HCT116 (cell line): ENCODE measurements around the gene PSMB7. TPM values are rescaled to one million over a fixed set of nuclear protein-coding genes. Genes with fewer than 3 reads are reported as not detected.

Experiments used
- ATAC-seq: fragments of 200-7000 bp; cut with Tn5 transposase; 2 replicates; pipeline ENCODE4 v1.9.1; 2020; ENCODE audit warnings: mild to moderate bottlenecking, moderate library complexity
- BruUV-seq: library from RNA; stranded (reverse); fragments of 400-500 nt; replicated peaks from 2 replicates; lab custom pipeline; 2021; lab: Mats Ljungman, UMichigan
- CTCF ChIA-PET: fragments of 300-600 bp; sonication (Branson Sonifier 250); formaldehyde crosslinking; loops from one replicate; lab custom pipeline; 2021; ENCODE audit warnings: antibody characterized with exemption; lab: Charles Lee
- POLR2A ChIA-PET: fragments of 300-600, 350-600 bp; sonication (Branson Sonifier 250); formaldehyde crosslinking; loops from one replicate; lab custom pipeline; 2021; ENCODE audit warnings: antibody characterized with exemption; lab: Charles Lee
- RAD21 ChIA-PET, 2 experiments: fragments of 300-600 bp; sonication (Branson Sonifier 250); formaldehyde crosslinking; loops; one replicate each; lab custom pipeline; 2023; ENCODE audit warnings: low total read pairs in 2 of 2; ENCODE audit not compliant: uncharacterized antibody in 2 of 2, unreplicated experiment in 2 of 2, low non-redundant PET in 1 of 2; lab: Charles Lee
- DNase-seq: peaks from one replicate; pipeline ENCODE4 v3.0.0-alpha.2; 2010; ENCODE audit warnings: low read depth, low spot score
- H2AFZ ChIP-seq: fragments of 200-600 bp; shearing (Covaris generic), sonication (generic); 2 replicates; pipeline ENCODE4 v1.6.1; 2017; ENCODE audit warnings: low read depth, mixed run types, mixed read lengths, antibody characterized with exemption, low read length; ENCODE audit not compliant: poor library complexity, severe bottlenecking
- H3K27ac ChIP-seq: 2 replicates; pipeline ENCODE4 v1.5.1; 2012; ENCODE audit warnings: low read depth, low read length
- H3K27me3 ChIP-seq: fragments of 200-600 bp; sonication (generic); 2 replicates; pipeline ENCODE4 v1.6.1; 2016; ENCODE audit warnings: mixed run types, low read length, mixed read lengths; ENCODE audit not compliant: insufficient read depth
- H3K36me3 ChIP-seq, 2 experiments: fragments of 200-500 bp in 1 of 2; fragments of 200-600 bp in 1 of 2; sonication (Bioruptor generic) in 1 of 2; sonication (generic) in 1 of 2; 2 replicates each; pipeline versions ENCODE4 v1.5.1 to v1.6.1; 2014 to 2016; ENCODE audit warnings: low read length in 2 of 2, inconsistent platforms in 1 of 2, mixed read lengths in 1 of 2, mixed run types in 1 of 2; ENCODE audit not compliant: insufficient read depth in 2 of 2, control insufficient read depth in 1 of 2
- H3K4me1 ChIP-seq, 2 experiments: fragments of 200-600 bp in 1 of 2; sonication (generic) in 1 of 2; 2 replicates each; pipeline versions ENCODE4 v1.5.1 to v1.6.1; 2012 to 2017; ENCODE audit warnings: low read length in 2 of 2, inconsistent platforms in 1 of 2, mild to moderate bottlenecking in 1 of 2, mixed read lengths in 1 of 2, mixed run types in 1 of 2, moderate library complexity in 1 of 2; ENCODE audit not compliant: insufficient read depth in 2 of 2, control insufficient read depth in 1 of 2
- H3K4me2 ChIP-seq: fragments of 200-600 bp; sonication (generic); 2 replicates; pipeline ENCODE4 v1.6.1; 2017; ENCODE audit warnings: mixed run types, low read length, mixed read lengths
- H3K4me3 ChIP-seq, 2 experiments: fragments of 200-600 bp in 1 of 2; sonication (generic) in 1 of 2; replicated peaks in 1 of 2; 2 replicates each; pipeline ENCODE4 v1.5.1; 2011 to 2016; ENCODE audit warnings: low read length in 2 of 2, control low read depth in 1 of 2, low read depth in 1 of 2, mild to moderate bottlenecking in 1 of 2, mixed read lengths in 1 of 2, mixed run types in 1 of 2
- H3K79me2 ChIP-seq: fragments of 200-600 bp; sonication (generic); 2 replicates; pipeline ENCODE4 v1.6.1; 2017; ENCODE audit warnings: mild to moderate bottlenecking, mixed run types, low read length, moderate library complexity, mixed read lengths; ENCODE audit not compliant: insufficient read depth
- H3K9ac ChIP-seq: fragments of 200-600 bp; sonication (generic); 2 replicates; pipeline ENCODE4 v1.6.1; 2016; ENCODE audit warnings: low read length, mixed read lengths
- H3K9me2 ChIP-seq: fragments of 200-600 bp; sonication (generic), shearing (Covaris generic); 2 replicates; pipeline ENCODE4 v1.6.1; 2017; ENCODE audit warnings: mixed run types, mild to moderate bottlenecking, moderate library complexity; ENCODE audit not compliant: insufficient read depth
- H3K9me3 ChIP-seq, 2 experiments: fragments of 200-500 bp in 1 of 2; fragments of 200-600 bp in 1 of 2; sonication (Bioruptor generic) in 1 of 2; sonication (generic) in 1 of 2; 2 replicates each; pipeline ENCODE4 v1.6.1; 2014 to 2017; ENCODE audit warnings: low read length in 2 of 2, mixed read lengths in 2 of 2, inconsistent platforms in 1 of 2, low read depth in 1 of 2, mild to moderate bottlenecking in 1 of 2, mixed run types in 1 of 2, moderate library complexity in 1 of 2; ENCODE audit not compliant: control insufficient read depth in 1 of 2, insufficient read depth in 1 of 2
- H4K20me1 ChIP-seq: fragments of 200-600 bp; sonication (generic), shearing (Covaris generic); 2 replicates; pipeline ENCODE4 v1.6.1; 2017; ENCODE audit warnings: mixed run types, mild to moderate bottlenecking, moderate library complexity; ENCODE audit not compliant: insufficient read depth
- CBX3 ChIP-seq: IDR thresholded peaks from 2 replicates; pipeline ENCODE4 v1.6.1; 2012; ENCODE audit warnings: low read depth
- EZH2phosphoT487 ChIP-seq: fragments of 200-600 bp; IDR thresholded peaks from 2 replicates; pipeline ENCODE4 v1.6.1; 2018; ENCODE audit warnings: antibody characterized with exemption, borderline replicate concordance
- FOSL1 ChIP-seq: IDR thresholded peaks from 2 replicates; pipeline ENCODE4 v1.6.1; 2012; ENCODE audit warnings: low read depth
- POLR2A ChIP-seq: IDR thresholded peaks from 2 replicates; pipeline ENCODE4 v1.7.0; 2011; ENCODE audit warnings: borderline replicate concordance; ENCODE audit not compliant: insufficient read depth, insufficient read length; ENCODE audit errors: extremely low read depth
- SIN3A ChIP-seq: IDR thresholded peaks from 2 replicates; pipeline ENCODE4 v1.6.1; 2012; ENCODE audit warnings: low read depth
- SRF ChIP-seq: IDR thresholded peaks from 2 replicates; pipeline ENCODE4 v1.6.1; 2012; ENCODE audit warnings: low read depth
- YY1 ChIP-seq: IDR thresholded peaks from 2 replicates; pipeline ENCODE4 v1.6.1; 2011; ENCODE audit warnings: low read length, low read depth, moderate library complexity, mild to moderate bottlenecking; ENCODE audit not compliant: insufficient replicate concordance; ENCODE audit errors: extremely low read depth
- intact Hi-C: fragments of 100-400 bp; cut with micrococcal nuclease; formaldehyde crosslinking; loops from 2 replicates; pipeline ENCODE4 v1.10.0; 2022
- total RNA-seq: library from RNA; stranded (reverse); gene quantifications from one replicate; pipeline ENCODE4 v1.2.1, GENCODE V29; 2021; ENCODE audit not compliant: unreplicated experiment
- TF ChIP-seq, protein P1 (sequence below), 3 experiments: fragments of 200-600 bp in 1 of 3; sonication (generic) in 1 of 3; IDR thresholded peaks in 2 of 3; conservative IDR thresholded peaks in 1 of 3; 2 replicates each; pipeline ENCODE4 v1.5.1; 2012 to 2017; ENCODE audit warnings: low read depth in 2 of 3, low read length in 2 of 3, antibody characterized with exemption in 1 of 3, borderline replicate concordance in 1 of 3, control low read depth in 1 of 3, mild to moderate bottlenecking in 1 of 3, mixed read lengths in 1 of 3, mixed run types in 1 of 3, moderate library complexity in 1 of 3; ENCODE audit not compliant: insufficient read depth in 1 of 3
- TF ChIP-seq, protein P2 (sequence below): IDR thresholded peaks from 2 replicates; pipeline ENCODE4 v1.6.1; 2012
- TF ChIP-seq, protein P3 (sequence below): IDR thresholded peaks from 2 replicates; pipeline ENCODE4 v1.6.1; 2012
- TF ChIP-seq, protein P4 (sequence below): IDR thresholded peaks from 2 replicates; pipeline ENCODE4 v1.6.1; 2012; ENCODE audit warnings: low read depth
- TF ChIP-seq, protein P5 (sequence below): IDR thresholded peaks from 2 replicates; pipeline ENCODE4 v1.6.1; 2011; ENCODE audit warnings: mild to moderate bottlenecking, low read length, moderate library complexity; ENCODE audit not compliant: insufficient replicate concordance; ENCODE audit errors: extremely low read depth

The PSMB7 gene
- total RNA-seq, 1 experiment from 2014 or later: 222 TPM

DNA sequence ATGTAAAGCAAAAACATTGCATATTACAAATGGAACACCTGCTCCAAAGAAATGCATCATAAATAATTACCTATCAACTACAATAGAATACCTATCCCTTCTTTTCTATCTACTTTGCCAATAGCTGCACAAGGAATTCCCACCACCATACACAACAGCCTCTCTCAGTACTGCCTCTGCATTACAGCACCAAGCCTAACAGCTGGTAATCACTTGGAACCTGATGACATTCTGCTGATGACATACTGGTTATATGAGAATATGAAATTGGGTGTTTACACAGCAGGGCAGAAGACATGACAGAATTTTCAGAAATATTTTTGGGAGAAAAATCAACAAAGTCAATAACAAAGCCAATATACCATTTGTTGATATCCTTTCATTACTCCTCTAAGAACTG, 43.2 kb downstream of the PSMB7 start:
- Histone ChIP-seq H3K27ac (no peak overlapping the region), H3K36me3 (no peaks in the 10 kb centered on the region; a peak in 1 of 4 replicates), H4K20me1 (peaks cover 9% of the 10 kb centered on the region; the same call in 1 of the 2 replicates), H3K4me3 (no peak overlapping the region), H3K27me3 (no peaks in the 10 kb centered on the region), H2AFZ (no peak overlapping the region), H3K4me1 (peaks cover 3 to 10% of the 10 kb centered on the region in 2 experiments; a peak in 3 of 4 replicates), H3K9me2 (no peaks in the 10 kb centered on the region), H3K9ac (no peak overlapping the region), H3K9me3 (no peaks in the 10 kb centered on the region), H3K4me2 (no peak overlapping the region), H3K79me2 (peaks cover 99% of the 10 kb centered on the region)
- BruUV-seq: no TSS peak
- RAD21 ChIA-PET: no interaction called here
- CTCF ChIA-PET: no interaction called here
- no peak for ATAC-seq
- POLR2A ChIA-PET: no interaction called here
- TF ChIP-seq, protein P1, sequence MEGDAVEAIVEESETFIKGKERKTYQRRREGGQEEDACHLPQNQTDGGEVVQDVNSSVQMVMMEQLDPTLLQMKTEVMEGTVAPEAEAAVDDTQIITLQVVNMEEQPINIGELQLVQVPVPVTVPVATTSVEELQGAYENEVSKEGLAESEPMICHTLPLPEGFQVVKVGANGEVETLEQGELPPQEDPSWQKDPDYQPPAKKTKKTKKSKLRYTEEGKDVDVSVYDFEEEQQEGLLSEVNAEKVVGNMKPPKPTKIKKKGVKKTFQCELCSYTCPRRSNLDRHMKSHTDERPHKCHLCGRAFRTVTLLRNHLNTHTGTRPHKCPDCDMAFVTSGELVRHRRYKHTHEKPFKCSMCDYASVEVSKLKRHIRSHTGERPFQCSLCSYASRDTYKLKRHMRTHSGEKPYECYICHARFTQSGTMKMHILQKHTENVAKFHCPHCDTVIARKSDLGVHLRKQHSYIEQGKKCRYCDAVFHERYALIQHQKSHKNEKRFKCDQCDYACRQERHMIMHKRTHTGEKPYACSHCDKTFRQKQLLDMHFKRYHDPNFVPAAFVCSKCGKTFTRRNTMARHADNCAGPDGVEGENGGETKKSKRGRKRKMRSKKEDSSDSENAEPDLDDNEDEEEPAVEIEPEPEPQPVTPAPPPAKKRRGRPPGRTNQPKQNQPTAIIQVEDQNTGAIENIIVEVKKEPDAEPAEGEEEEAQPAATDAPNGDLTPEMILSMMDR (IDR thresholded peaks at IDR 0.05 in 2 of 3, conservative IDR thresholded peaks at IDR 0.05 in 1 of 3; ENCODE audit: borderline replicate concordance in 1 of 3, insufficient read depth in 1 of 3, low read depth in 2 of 3, low read length in 2 of 3): no peak
- TF ChIP-seq FOSL1: no peak
- TF ChIP-seq, protein P2, sequence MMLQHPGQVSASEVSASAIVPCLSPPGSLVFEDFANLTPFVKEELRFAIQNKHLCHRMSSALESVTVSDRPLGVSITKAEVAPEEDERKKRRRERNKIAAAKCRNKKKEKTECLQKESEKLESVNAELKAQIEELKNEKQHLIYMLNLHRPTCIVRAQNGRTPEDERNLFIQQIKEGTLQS: no peak
- TF ChIP-seq, protein P3, sequence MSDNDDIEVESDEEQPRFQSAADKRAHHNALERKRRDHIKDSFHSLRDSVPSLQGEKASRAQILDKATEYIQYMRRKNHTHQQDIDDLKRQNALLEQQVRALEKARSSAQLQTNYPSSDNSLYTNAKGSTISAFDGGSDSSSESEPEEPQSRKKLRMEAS: no peak
- TF ChIP-seq CBX3: no peak
- no peak for TF ChIP-seq YY1
- TF ChIP-seq, protein P4, sequence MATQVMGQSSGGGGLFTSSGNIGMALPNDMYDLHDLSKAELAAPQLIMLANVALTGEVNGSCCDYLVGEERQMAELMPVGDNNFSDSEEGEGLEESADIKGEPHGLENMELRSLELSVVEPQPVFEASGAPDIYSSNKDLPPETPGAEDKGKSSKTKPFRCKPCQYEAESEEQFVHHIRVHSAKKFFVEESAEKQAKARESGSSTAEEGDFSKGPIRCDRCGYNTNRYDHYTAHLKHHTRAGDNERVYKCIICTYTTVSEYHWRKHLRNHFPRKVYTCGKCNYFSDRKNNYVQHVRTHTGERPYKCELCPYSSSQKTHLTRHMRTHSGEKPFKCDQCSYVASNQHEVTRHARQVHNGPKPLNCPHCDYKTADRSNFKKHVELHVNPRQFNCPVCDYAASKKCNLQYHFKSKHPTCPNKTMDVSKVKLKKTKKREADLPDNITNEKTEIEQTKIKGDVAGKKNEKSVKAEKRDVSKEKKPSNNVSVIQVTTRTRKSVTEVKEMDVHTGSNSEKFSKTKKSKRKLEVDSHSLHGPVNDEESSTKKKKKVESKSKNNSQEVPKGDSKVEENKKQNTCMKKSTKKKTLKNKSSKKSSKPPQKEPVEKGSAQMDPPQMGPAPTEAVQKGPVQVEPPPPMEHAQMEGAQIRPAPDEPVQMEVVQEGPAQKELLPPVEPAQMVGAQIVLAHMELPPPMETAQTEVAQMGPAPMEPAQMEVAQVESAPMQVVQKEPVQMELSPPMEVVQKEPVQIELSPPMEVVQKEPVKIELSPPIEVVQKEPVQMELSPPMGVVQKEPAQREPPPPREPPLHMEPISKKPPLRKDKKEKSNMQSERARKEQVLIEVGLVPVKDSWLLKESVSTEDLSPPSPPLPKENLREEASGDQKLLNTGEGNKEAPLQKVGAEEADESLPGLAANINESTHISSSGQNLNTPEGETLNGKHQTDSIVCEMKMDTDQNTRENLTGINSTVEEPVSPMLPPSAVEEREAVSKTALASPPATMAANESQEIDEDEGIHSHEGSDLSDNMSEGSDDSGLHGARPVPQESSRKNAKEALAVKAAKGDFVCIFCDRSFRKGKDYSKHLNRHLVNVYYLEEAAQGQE: no peak
- TF ChIP-seq SRF: no peak
- TF ChIP-seq, protein P5, sequence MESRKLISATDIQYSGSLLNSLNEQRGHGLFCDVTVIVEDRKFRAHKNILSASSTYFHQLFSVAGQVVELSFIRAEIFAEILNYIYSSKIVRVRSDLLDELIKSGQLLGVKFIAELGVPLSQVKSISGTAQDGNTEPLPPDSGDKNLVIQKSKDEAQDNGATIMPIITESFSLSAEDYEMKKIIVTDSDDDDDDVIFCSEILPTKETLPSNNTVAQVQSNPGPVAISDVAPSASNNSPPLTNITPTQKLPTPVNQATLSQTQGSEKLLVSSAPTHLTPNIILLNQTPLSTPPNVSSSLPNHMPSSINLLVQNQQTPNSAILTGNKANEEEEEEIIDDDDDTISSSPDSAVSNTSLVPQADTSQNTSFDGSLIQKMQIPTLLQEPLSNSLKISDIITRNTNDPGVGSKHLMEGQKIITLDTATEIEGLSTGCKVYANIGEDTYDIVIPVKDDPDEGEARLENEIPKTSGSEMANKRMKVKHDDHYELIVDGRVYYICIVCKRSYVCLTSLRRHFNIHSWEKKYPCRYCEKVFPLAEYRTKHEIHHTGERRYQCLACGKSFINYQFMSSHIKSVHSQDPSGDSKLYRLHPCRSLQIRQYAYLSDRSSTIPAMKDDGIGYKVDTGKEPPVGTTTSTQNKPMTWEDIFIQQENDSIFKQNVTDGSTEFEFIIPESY: no peak
- no peak for TF ChIP-seq SIN3A
- no peak for TF ChIP-seq EZH2phosphoT487
- TF ChIP-seq POLR2A: no peak
- intact Hi-C loops: no loop called here
- no peak for DNase-seq
